Left hindlimb (tissue), 1 donor: ENCODE measurements around the gene AANAT.

ENCODE experiments used
- DNase-seq: peaks from one replicate; pipeline ENCODE4 v3.0.0-alpha.2; 2018

AANAT gene

DNA sequence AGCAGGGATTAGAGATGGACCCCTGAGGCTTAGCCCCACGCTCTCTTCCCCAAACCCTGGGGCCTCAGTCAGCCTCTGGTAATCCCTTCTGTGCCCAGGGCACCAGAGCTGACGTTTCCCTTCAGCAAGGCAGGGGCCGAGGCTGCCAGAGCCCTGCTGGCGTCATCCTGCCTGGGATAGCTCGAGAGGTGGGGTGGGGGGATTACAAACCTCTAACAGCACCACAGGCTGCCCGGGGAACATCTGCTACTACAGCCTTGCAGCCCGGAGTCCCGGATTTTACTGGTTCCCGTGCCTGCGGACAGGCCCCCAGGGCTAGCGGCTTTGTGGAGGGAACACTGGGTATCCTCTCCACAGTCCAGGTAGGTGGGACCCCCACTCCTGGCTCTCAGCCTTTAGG, at the start of gene AANAT:
TSS of gene AANAT (plus strand) at position 238 of the 400 bp plus-strand sequence. CDS start 1,144 bp downstream, outside the sequence.
- no peak for DNase-seq

DNA sequence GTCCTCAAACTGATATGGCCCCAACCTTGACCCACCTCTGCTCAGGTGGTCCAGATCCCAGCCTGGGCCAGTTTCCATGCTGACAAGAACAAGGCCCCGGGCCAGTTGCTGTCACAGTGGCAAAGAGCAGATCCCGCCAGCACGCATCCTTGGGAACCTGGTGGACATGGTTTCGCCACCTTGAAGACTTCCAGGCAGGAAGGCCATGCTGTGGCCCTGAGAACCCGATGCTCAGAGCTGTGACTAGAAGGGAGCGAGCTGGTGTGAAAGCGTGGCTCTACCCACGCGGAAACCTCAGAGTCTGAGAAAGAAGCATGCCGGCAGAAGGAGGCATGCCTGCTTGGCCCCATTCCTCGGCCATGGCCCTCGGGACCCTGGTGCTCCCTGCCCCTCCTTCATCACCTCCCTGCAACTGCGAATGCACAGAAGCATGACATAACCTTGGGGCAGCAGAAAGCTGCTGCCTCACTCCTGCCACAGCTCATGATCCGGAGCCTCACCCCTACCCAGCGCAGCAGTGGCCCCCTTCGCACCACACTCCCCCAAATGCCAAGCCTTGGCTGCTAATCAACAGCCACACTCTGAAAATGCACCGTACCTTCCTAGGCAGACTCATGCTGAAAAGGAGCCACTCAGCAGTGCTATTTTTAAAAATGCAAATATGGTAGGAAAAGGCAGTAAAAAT, 47.7 kb upstream of the AANAT start:
- DNase-seq = no peak

DNA sequence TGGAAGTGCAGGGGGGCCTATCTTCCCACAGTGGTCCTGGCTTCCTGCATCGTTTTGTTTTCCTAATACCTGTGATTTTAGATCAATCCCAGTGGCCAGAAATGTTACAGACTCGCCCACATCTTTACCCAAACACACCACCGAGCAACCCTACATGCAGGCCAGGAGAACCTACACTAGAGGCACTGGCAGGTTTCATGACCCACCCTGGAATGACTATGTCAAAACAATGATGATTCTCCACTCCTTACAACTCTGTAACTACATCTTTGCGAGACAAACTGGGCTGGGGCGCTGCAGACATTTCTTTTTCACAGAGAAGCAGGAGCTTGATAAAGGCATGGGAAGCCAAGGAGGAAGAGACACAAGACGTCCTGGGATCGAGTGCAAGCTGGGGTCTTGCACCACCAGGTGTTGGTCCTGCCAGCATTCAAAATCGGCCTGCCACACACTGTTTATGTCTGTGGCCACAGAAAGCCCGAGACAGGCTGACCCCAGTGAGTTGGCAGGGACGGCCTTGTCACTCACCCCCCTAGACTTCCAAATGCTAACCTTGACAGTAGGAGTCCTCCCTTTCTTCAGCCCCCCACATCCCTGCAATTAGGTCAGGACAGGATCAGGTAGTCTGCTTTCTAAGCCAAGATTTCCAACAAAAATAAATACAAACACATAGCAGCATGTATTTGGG, 46.9 kb upstream of the AANAT start:
- DNase-seq = no peak

DNA sequence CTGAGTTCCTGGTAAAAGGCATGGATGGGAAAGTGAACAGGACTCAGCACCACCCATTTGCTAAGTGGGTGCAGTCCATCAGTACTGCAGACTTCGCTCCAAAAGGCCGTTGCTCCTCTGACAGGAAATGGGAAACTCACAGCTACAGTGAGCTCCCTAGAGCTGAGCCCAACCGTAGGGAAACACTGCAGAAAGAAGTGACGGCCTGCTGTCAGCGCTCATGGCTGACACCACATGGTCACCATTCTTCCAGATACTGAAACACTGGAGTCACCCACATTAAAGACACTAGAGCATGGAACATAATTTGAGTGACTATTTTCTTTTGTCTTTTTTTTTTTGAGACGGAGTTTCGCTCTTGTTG, 46.4 kb upstream of the AANAT start:
- no peak for DNase-seq

DNA sequence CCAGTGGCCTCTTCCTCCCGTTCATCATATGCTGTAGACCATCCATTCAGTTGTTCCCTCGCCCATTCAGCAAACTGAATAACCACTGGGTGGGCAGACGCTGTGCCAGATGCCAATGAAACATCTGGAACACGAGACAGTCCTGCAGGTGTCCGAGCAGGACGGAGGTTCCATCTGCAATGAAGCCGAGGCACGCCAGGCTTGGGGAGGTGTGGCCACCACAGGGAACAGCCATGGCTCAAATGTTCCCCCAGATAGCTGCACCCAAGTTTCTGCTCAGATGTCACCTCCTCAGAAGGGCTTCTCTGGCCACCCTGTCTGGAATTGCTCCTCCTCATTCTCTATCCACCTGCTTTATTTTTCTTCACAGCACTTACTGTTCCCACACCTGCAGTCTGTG, 45.0 kb upstream of the AANAT start:
- DNase-seq = no peak

DNA sequence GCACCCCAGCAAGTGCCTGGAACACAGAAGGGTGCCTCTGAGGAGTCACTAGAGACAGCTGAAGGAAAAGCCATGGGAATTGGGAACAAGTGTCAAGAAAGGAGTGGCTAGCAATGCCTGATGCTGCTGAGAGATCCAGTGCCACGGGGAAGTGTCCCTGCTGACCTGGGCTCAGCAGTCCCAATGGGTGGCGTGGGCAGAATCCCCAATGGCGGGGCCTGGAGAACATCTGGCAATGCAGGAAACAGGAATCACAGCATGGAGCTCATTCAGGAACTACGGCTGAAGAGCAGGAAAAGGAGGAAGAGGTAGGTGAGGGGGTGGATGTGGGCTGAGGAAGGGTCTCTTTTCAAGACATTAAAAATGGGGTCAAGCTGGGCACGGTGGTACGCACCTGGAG, 44.5 kb upstream of the AANAT start:
- DNase-seq = no peak

DNA sequence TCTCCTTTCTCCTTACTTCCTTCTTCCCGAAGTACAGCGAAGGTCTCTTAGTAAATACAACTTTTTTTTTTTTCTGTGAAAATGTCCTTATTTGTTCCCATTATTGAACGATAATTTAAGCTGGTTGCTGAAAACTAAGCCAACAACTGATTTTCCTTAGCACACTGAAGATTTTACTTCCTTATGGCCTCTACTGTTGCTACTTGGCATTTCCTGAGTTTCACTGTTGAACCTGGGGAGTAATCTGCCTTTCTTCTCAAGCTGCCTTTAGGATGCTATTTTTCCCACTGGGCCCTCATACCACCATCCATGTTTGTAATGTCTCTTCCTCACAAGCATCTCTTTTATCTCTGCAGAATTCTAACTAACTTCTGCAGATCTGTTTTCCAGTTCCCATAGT, 40.5 kb upstream of the AANAT start:
- DNase-seq = no peak

DNA sequence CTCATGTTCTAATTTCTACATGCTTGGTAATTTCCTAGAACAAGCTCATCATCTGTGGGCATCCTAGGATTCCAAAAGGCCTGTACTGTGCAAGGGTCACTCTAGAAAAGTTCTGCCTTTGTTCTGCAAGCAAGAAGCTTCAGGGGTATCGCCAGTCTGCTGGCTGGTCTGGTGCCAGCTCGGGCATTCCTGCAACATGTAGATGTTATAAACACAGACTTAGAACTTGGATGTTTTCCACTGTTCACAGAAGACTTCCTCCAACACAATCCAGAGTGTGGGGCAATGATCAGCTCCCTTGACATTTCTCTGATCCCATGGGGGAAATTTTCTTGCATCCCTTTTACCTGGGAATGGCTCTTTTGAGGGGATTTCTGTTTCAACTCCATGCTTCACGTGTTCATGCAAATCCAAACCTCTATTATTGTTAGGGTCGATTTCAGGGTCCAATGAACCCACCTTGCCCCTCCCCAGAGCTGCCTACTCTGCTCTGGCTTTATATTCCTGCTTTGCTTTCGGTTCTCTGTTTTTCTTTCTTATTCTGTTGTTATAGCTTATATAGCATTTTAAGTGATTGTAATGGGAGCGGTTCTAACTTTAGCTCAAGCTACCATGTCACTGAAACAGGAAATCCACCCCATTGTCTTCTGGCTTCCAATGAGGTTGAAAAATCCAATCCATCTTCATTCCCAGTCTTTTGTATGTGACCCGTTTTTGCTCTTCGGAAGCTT, 39.7 kb upstream of the AANAT start:
- no peak for DNase-seq

DNA sequence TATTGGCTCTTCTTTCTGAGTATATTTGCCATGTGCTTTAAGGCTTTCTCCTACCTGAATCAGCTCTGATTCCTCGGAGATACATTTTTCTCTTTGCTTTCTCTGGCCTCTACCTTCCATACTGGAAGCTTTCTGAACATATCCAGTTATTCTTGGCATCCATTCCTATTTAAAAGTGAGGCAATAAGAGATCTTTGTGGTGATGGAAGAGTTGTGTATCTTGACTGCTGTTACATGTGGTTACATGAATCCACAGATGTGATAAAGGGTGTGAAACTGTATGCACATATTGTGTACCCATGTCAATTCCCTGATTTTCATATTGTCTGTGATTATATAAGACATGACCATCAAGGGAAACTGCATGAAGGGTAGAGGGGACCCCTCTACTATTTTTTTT, 38.9 kb upstream of the AANAT start:
- DNase-seq = no peak

DNA sequence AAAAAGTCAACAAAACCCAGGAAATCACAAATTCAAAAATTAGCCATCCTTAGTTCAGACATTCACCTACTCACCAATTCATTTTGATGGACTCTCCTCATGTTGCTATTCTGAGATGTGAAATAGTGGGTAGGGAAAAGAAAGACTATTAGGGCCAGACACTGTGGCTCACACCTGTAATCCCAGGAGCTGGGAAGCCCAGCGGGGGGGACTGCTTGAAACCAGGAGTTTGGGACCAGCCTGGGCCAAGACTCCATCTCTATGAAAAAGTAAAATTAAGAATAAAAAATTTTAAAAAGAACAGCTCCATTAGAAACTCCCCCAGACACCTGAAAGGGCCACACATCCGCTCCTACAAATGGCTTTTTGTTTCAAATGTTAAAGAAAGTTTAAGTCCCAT, 35.9 kb upstream of the AANAT start:
- DNase-seq = no peak

DNA sequence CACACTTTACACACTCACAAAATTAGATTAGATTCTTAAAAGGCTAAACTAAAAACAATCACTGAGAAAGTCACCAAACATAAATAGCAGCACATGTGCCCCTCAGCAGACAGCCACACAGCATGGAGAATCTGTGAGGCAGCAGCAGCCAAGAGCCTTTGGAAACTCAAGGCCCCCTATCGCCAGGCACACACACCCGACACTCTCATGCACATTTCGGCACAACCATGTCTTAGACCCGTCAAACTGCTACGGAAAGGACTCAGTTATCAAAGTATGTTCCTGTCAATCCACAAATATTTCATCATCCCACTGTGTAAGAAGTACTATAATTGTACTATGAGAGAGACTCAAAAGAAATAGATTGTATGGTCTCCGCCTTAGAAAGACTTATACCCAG, 35.4 kb upstream of the AANAT start:
- no peak for DNase-seq

DNA sequence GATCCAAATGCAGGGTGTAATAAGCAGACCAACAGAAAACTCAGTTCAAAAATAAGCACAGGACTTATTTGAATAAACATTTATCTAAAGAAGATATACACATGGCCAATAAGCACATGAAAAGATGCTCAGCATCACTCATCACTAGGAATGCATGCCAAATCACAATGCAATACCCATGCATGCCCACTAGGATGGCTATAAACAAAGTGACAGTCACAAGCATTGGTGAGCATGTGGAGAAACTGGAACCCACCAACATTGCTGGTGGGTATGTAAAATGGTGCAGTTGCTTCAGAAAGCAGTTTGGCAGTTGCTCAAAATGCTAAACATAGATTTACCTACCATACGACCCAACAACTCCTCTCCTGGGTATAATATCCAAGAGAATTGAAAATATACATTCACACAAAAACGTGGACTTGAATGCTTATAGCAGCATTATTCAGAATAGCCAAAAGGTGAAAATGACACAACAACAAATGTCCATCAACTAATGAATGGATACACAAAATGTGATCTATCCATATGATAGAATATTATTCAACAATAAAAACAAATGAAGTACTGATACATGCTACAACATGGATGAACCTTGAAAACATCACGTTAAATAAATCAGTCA, 34.6 kb upstream of the AANAT start:
- DNase-seq = no peak

DNA sequence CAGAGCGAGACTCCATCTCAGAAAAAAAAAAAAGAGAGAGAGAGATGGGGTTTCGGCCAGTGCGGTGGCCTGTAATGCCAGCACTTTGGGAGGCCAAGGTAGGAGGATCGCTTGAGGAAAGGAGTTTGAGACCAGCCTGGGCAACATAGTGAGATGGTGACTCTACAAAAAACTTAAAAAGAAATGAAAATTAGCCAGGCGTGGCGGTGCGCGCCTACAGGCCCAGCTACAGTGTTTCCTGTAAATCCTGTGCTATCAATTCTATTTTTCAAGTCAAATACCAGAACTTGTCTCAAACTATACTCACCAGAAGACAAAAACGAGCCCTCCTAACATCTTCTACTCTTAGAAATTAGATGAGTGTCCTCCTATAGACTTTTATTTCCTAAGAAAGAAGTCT, 33.7 kb upstream of the AANAT start:
- no peak for DNase-seq

DNA sequence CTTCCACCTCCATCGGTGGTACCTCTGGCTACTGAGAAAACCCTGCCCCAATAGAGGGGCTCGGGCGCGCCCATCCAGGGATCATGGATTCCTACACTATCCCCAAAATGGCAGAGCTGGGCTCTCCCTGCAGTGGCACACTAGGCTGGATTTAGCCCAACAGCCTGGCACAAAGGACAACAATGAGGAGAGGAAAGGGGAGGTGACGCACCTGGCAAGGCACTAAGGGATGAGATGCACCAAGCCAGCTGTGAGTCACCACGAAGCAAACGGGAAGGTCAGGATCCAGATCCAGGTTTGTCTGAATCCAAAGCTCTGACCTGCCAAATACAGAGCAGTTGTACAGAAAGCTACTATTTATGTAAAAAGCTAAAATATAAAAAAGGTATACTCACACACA, 32.5 kb upstream of the AANAT start:
- no peak for DNase-seq

DNA sequence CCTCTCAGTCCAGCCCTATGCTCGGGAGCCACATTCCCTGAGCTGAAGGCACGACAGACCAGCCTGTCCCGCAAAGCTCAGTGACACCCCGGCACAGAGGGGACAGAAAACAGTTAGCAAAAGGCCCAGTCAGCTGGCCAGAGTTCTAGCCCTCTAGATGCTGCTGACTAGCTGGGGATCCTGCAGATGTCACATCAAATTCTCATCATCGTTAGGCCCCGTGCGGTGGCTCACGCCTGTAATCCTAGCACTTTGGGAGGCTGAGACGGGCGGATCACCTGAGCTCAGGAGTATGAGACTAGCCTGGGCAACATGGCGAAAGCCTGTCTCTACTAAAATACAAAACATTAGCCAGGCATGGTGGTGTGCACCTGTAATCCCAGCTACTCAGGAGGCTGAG, 31.7 kb upstream of the AANAT start:
- no peak for DNase-seq

DNA sequence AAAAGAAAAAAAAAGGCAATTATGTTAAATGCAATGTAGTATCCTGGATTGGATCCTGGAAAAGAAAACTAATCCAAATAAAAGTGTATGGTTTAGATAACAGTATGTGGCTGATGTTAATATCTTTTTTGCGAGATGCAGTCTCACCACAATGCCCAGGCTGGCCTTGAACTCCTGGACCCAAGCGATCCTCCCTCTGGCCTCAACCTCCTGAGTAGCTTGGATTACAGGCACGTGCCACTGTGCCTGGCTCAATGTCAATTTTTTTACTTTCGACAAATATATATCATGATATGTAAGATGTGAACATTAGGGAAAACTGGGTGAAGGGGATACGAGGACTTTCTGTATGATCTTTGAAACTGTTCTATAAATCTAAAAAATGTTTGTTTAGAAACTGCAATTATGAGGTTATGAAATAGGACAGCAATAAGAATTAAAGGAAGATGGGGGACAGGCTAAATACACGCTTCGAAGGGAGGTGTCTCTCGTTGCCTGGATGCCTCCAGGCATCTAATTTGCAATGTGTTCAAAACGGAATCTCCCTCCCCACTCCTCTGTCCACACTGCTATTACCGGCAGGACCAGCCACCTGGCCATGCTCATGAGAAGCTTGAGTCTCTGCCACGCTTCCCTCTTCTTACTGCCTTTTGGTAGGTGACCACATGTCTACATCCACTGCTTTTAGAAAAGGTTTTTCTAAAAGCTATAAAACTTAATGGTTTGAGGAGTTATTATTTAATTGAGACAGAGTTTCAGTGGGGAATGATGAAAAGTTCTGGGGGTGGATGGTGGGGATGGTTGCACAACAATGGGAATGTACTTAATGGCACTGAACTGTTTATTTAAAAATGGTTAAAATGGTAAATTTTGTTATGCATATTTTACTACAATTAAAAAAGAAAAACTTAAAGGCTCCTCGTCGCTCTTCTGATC, 29.7 kb upstream of the AANAT start:
- DNase-seq = no peak

DNA sequence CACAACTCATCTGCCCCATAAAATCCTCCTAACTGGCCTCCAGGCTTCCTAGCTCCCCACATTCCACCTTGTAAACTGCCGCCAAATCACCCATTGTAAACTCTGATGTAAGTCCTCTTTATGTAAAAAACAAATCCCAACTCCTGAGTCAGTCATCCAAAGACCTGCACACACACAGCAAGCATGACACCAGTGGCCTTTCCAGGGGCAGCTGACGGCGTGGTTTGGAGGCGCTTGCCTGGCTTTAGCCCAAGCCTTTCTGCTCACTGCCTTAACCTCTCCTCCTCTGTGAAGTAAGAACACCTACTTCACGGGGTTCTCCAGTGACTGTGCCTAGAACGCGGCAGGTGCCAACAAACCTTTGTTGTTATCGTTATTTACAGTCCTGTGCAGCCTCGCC, 28.5 kb upstream of the AANAT start:
- no peak for DNase-seq

DNA sequence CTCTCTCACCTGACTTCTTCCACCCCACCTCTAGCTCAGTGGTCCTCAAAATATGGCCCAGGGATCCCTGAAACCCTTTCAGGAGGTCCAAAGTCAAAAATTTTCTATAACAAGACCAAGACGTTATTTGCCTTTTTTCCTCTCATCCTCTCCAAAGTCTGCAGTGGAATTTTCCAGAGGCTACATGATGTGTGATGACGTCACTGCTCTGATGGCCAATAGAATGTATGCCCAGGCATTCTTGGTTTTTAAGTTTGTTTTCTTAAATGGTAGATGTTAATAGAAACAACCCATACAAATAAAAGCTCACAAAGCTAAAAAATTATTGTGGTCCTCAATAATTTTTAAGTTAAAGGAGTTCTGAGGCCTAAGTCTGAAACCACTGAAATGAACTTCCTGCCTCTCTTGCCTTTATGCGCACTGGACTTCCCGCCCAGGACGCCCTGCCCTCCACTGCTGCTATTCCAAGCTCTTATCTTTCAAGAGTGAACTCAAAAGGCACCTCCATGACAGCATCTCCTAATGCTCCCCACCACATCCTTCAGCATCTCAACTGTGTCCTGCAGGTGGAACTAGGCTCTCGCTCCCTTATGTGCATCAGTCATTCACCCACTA, 28.0 kb upstream of the AANAT start:
- DNase-seq = no peak

DNA sequence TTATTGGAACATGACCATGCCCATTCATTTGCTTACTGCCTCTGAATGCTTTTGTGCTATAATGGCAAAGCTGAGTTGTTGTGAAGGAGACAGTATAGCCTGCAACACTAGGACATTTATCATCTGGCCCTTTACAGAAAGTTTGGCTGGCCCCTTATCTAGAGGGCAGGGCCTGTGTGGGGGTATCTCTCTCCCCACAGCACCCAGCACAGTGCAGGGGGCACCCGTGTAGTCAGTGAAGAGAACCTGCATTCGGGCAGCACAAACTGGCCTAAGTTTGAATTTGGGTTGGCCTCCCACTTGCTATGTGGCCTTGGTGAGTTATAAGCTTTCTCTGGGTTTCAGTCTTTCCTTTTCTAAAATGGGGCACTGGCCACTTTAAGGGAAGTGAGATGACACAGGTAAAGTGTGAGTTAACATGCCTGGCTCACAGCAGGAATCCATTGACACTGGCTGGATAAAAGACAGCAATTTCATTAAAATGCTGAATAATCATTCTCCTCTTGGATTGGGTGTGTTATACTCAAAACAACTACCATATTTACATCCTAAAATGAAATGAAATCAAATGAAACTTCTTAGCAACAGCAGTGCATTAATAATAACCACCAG, 26.5 kb upstream of the AANAT start:
- no peak for DNase-seq

DNA sequence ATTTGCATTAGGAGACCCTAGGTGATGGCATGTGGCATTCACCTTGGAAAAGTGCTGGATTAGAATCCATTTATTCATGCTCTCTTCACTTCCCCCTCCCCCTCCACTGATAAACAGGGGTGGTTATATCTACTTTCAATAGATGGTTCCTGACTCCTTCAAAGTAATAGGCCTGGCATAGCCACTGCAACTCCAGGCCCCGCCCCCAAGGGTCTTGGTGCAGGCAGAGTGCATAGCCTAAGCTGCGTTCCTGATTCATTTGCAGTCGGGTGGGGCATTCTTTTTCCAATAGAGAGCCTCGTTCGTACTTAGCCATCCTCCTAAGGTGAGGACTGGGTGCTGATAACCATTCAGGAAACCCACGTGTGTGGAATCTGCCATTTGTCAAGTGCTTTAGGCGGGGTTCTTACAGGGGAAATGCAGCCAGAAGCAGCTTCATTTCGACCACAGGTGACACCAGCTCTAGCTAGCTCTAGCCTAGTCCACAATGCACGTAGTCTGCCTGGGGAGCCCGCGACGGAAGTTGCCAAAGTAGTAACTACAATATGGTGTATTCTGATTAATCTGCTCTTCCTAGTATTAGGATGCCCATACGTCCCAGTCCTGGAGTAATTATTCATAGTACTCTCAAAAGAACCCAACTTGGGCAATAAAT, 25.6 kb upstream of the AANAT start:
- DNase-seq = no peak
